Epithelial cell of esophagus (primary cell): ENCODE data around the gene MS4A7.

Experiments
- DNase-seq: peaks from one replicate; pipeline ENCODE4 v3.0.0; 2010; ENCODE audit warnings: low read depth
- H3K4me3 ChIP-seq: 2 replicates; pipeline ENCODE4 v1.5.1; 2011; ENCODE audit warnings: mild to moderate bottlenecking, low read length, control low read depth
- CTCF ChIP-seq: IDR thresholded peaks from 2 replicates; pipeline ENCODE4 v1.5.1; 2011; ENCODE audit warnings: low read depth, mild to moderate bottlenecking, low read length, control low read depth, inconsistent platforms; ENCODE audit not compliant: insufficient read depth; ENCODE audit errors: missing control alignments

MS4A7 gene

GRCh38 chr11:60378354-60378753 is at the start of gene MS4A7:
MS4A7 (plus strand) TSS chr11:60378532; CDS start chr11:60383142, 4,610 bp downstream.
- no peak within 1 kb of the TSS for H3K4me3 ChIP-seq
- no peak for TF ChIP-seq CTCF
- DNase-seq, result no peak

GRCh38 chr11:60332846-60333245 is 45.5 kb upstream of the MS4A7 start:
- no peak for TF ChIP-seq CTCF
- no peak for DNase-seq
- H3K4me3 ChIP-seq, result no peak overlapping the region

GRCh38 chr11:60334005-60334620 is 44.2 kb upstream of the MS4A7 start:
- peak; percentile 72 for TF ChIP-seq CTCF
- no peak overlapping the region for H3K4me3 ChIP-seq
- DNase-seq, result peak; percentile 66

GRCh38 chr11:60336767-60337391 is 41.5 kb upstream of the MS4A7 start:
- no peak for DNase-seq
- TF ChIP-seq CTCF, result no peak

GRCh38 chr11:60338053-60338452 is 40.3 kb upstream of the MS4A7 start:
- TF ChIP-seq CTCF, result no peak
- H3K4me3 ChIP-seq, result no peak overlapping the region
- no peak for DNase-seq

More at GRCh38 chr11:60336767-60337391, 41.5 kb upstream of the MS4A7 start:
- no peak overlapping the region for H3K4me3 ChIP-seq

GRCh38 chr11:60339356-60339755 is 39.0 kb upstream of the MS4A7 start:
- TF ChIP-seq CTCF, result no peak
- no peak overlapping the region for H3K4me3 ChIP-seq
- no peak for DNase-seq
